Renal pelvis (tissue), 4 donors: Measurements from ENCODE around the gene LRRK1. TPM values are rescaled to one million over a fixed set of nuclear protein-coding genes. Genes with fewer than 3 reads are reported as not detected.

Experiments used
- DNase-seq: peaks from one replicate; pipeline ENCODE4 v3.0.0-alpha.2; 2013
- polyA plus RNA-seq, 3 donors: library from polyadenylated mRNA; unstranded; fragments of 120-200 nt; gene quantifications; one replicate each; pipeline ENCODE4 v1.2.1, GENCODE V29; 2013; ENCODE audit not compliant: insufficient read length in 3 of 3

LRRK1 gene
- polyA plus RNA-seq, 3 donors, result 2.7 to 3.9 (median 3.8) TPM

GRCh38 chr15:100890051-100890720 is 29.0 kb upstream of the LRRK1 start:
- DNase-seq, result no peak

DNA sequence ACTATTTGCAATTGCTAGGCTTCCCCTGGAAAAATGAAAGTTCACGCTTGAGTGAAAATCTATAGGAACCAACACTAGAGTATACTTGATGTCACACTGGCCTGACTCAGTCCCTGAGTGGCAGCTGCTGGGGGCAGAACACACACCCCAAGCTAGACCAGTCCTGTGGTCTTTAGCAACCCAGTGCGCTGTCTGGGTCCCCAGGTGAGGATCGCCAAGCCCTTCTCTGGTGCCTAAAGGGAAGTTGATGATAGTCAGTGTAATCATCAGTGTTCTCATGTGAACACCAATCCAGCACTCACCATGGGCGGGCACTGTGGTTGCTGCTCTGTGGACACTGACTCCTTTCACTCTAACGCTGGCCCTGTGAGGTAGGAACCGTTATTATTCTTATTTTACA is 28.3 kb upstream of the LRRK1 start:
- no peak for DNase-seq

DNA sequence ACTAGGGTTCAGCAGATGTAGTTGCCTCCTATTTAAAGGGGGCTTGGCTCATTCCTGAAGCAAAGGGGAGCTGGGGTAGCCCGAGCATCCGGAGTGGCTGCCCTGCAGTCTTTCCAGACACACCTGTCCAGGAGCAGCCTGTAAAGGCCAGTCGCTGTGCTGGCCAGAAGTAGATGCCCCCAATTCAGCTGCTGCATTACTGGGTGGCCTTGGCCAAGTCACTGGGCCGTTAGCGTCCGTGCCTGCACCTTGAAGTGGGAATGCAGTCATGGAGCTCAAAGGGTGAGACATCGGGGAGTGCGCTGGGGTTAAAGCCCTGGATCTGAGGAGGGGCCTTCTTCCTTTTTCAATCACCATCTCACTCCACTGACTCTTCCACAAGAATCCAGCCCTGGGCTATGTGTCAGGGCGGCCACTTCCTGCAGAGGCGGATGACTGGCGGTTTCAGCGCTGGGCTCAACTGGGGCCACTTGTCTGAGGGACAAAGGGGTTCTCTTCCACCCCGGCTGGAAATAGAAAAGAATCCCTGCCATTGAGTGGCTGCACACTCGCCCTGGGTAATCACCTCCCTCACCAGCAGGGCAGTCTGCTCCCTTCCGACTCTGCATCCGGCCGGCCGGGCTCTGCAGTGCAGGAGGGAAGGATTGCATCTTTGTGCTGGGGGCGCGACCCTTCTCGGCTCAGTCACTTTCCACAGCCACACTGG is 27.7 kb upstream of the LRRK1 start:
- no peak for DNase-seq

- no peak for DNase-seq
Observed at GRCh38 chr15:100892013-100892355, 27.2 kb upstream of the LRRK1 start.

DNA sequence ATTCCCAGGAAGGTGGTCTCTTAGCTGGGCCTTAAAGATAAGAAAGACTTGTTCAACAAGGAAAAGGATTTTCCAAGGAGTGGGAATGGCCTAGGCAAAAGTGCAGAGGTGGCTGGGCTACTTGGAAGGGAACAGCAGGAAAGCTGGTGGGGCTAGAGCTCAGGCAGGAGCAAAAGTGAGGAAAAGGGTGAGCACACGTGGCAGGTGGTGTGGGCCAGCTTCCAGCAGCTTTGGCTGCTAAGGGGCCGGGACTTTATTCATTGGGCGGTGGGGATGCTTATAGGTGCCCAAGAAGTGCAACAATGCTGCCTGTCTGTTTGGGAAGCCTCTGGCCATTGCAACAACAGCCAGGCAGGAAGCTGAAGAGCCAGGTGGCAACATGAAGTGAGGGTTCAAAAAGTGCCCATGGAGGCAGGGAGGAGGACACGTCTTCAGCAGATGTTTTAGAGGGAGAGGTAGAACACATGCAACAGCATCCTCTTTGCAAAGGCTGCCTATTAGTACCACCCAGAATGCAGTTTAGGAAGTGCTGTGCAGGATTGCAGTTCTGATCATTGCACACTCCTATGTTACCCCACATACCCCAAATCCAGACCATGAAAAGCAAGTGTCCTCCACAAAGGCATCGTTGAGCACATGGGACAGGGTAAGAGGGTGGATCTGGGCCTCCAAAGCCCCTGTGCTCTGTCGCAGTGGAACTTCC is 25.7 kb upstream of the LRRK1 start:
- DNase-seq, result no peak

DNA sequence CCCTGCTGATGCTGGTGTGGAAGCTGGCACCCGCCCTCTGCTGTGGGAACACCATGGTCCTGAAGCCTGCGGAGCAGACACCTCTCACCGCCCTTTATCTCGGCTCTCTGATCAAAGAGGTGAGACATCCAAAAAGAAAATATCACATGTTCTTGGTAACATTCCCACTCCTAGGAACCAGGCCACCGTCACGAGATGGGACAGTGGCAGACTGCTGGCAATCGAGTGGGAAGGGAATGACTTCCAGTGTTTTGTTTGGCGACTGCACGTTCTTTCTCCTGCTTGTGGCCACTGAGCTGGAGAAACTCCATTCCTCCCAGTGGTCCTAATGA is 25.2 kb upstream of the LRRK1 start:
- DNase-seq, result no peak

DNA sequence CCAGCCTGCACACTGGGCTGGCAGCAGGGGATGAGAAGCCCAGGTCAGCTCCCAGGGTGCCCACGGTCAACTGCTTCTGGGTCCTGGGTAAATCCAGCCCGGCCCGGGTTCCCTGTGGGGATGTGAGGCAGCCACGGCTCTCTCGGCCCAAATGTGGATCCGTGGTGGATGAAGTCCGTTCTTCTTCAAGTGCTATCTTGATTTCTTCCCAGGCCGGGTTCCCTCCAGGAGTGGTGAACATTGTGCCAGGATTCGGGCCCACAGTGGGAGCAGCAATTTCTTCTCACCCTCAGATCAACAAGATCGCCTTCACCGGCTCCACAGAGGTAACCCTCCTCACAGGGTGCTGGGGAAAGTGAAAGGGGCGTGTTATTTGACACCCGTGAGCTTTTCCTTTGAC is 23.4 kb upstream of the LRRK1 start:
- DNase-seq, result no peak

DNA sequence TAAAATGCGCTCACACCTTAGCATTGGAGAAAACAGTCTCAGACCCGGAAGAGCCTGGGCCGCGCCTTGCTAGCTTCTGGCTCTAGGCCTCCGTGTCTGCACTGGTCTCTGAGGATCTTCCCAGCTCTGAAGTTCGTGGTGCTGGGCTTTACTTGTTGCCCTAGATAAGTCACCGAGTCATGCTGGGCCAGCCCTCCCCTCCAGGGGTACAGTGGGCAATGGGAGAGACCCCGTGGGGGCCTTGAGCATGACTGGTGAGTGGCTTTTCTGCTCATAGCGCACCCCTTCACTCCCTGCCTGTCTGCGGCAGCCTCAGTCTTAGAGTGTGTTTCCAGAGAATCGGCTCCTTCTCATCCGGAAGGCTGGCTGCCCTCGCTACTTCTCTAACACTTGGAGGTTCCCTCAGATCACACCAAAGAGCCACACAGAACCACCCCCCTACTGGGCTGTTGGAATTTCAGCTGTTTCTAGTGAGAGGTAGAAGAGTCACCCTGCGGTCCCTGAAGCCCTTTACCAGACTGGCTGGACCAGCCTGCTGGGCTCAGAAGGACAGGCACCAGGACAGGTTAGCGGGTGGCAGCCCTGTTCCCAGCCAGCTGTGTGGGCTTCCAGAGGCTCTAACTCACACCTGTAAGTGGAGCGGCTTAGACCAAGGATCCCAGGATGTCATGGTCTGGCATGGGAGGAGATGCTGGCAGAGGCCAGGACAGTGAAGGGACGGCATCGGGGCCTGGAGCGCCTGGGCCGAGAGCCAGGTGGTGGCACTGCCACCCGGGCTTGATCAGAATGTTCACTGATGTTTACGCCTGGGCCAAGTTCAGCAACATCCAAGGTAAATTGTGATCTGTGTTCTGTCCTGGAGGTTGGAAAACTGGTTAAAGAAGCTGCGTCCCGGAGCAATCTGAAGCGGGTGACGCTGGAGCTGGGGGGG is 21.7 kb upstream of the LRRK1 start:
- DNase-seq, result no peak

GRCh38 chr15:100898152-100898490 is 21.0 kb upstream of the LRRK1 start:
- DNase-seq, result no peak

DNA sequence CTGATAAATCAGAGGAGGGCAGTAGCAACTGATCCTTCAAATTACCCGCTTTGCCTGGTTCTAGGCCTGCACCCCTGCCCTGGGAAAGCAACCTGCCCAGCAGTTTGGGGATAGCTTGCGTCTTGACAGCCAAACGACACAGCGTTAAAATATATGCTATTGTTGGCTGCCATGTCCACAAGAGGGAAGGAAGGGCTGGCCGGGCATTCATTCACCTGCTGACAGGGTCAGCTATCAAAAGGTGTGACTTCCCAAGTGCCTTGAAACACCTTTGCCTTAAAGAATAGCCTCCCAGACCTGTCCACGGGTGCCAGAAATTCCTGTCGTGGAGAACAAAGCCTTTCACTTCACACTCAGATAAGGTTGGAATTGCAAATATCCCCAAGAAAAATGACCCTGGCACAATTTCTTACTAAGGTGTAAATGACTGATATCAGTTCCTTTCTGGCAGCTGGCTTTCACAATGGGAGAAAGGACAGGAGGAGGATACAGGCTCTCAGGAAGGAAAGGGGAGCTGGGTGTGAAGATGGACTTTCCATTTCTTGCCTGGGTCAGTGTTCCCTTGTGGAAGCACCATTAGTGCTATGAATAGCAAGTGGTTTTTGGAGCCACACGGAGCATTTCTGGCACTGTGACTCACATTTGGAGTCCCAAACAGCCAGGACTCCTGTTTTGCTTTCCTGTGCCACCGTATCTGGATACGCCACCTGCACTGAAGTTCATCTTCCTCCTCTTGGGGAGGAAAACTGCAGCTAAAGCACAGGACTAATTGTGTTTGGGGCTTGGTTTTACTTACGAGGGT is 20.3 kb upstream of the LRRK1 start:
- DNase-seq, result no peak

DNA sequence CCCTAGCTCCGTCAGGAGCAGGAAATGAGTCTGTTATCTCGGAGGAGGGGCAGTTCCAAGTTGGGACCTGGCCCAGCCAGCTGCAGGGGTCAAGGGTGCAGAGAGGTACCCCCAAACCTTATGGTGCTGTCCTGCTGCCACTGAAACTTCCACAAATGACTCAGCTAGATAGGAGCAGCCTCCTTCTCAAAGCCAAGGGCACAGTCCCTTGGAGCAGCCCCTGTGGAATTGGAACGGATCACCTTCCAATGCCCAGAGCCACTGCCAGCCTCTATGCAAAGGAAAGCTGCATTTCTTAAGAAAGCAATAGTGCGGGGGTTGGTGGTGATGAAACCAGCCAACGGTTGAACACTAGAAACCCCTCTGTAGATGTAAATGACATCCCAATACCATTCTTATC is 19.6 kb upstream of the LRRK1 start:
- no peak for DNase-seq

DNA sequence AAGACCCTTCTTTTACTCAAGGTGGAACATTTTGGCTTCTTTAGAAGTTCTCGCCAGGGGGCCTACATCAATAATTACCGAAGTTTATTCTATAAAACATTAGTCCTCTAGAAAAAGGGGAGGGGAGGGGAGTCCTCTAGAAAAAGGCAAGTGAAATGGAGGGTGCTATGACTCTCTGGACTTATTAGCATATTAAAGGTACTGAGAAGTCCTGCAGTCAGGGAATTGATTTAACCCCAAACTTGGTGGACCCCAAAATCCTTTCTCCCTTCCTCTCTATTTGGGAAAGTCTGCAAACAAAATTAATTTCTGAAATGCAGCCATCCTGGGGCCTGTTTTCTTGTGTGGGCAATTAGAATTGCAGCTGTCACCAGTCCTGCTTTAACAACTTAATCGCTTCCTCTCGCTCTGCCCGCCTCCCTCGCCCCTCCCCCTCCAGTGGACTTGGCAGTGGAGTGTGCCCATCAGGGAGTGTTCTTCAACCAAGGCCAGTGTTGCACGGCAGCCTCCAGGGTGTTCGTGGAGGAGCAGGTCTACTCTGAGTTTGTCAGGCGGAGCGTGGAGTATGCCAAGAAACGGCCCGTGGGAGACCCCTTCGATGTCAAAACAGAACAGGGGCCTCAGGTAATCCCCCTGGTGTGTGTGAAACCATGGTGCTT is 18.9 kb upstream of the LRRK1 start:
- no peak for DNase-seq

DNA sequence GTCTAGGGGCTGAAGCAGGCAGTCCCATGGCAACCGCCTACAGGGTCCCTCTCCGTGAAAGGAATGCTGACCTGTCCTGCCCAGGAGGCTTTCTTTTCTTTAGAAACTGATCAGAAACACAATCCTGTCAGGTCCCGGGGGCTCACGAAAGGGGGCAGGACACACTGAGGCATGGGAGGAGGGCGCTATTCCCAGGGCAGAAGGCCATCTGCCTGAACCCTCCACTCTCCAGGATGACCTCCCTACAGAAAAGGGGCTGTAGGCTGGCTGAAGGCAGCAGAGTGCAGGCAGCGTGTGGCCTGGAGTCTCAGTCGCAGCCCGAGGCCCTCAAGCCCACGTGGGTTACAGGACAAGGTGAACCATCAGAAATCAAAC is 18.4 kb upstream of the LRRK1 start:
- no peak for DNase-seq

GRCh38 chr15:100901296-100901695 is 17.9 kb upstream of the LRRK1 start:
- no peak for DNase-seq

DNA sequence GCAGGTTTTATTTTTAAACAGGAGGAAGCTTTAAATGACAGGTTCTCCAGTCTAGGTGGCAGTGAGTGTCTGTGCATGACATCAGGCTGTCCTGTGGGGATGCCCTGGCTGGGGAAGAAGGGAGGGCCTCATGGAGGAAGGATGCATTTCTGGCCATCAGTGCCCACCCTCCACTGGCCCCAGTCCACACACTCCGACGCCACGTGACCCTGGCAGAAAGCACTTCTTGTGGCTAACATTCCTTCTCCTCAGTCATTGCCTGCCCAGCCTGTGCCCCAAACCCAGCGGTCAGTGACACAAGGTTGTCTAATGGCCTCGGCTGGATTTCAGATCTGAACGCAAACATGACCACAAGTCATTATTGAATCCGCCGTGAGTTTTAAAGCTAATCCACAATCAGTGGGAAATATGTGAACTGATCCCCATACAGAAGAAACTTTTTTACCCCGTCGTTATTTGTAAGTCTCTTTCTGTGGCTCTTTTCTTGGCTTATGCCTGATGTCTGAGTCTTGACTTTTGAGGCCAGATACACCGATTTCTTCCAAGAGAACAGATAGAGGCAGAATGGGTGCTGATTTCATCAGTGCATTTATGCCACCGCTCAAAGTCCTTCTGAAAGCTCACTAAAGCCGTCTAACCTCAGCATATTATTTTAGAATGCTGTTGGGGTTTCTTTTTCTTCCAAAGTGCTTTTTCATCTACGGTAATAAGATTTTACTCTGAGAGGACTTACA is 17.3 kb upstream of the LRRK1 start:
- DNase-seq, result no peak

- peak; percentile 84 for DNase-seq
Observed at GRCh38 chr15:100902436-100903167, 16.6 kb upstream of the LRRK1 start.

DNA sequence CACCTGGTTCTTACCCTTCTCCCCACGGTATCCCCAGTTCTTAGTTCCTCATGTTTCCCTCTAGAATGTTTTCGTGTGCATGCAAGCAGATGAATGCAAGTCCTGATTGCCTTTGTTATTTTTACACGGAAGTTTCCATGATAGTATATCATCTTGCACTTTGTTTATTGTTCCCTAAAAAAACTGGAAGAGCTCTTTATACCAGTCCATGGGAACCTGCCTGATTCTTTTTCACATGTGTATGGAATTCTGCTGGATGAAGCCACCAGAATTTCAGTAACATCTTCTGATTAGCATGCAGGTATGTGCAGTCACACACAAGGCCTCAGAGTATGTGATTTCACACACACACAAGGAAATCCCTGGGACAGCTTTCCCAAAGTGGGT is 16.0 kb upstream of the LRRK1 start:
- no peak for DNase-seq

DNA sequence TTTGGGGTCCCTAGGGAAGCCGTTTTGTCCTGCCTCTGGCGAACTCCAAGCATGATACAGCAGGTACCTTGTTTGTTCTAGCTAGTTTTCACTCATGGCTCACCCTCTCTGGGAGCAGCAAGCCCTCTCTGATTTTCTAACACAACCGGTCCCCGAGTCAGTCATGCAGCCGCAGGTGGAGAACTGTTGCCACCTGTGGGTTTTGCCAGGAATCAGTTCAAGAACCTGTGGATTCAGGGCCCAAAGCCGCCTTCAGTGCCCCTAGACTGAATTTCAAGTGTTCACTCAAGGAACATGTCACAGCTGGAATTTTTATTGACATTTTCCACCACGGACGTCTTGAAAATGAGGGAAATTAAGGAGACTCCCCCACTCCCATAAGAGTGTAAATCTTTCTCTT is 13.3 kb upstream of the LRRK1 start:
- DNase-seq, result no peak

GRCh38 chr15:100908466-100908865 is 10.7 kb upstream of the LRRK1 start:
- DNase-seq, result no peak

DNA sequence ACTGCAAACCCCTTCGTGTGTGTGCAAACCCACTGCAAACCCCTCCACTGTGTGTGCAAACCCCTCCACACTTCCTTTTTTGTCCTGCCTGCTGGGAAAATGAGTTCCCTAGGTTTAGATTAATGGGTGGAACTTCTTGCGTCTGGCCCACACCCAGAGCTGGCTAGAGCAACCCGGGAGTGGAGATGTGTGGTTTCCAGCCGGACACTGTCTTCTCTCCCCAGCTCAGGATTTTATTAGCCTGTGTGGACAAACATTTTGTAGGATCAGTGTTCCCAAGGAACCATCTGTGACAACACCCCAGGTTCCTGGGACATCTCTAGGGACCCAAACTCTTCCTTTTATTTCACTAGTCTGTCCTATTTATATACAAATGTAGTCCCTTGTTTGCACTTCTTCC is 9.6 kb upstream of the LRRK1 start:
- DNase-seq, result no peak
